Testis (tissue), 3 donors: Measurements from ENCODE around the gene TEAD1. TPM values are rescaled to one million over a fixed set of nuclear protein-coding genes. Genes with fewer than 3 reads are reported as not detected.

Experiments
- DNase-seq: peaks from one replicate; pipeline ENCODE4 v3.0.0-alpha.2; 2019
- H3K27ac ChIP-seq, 2 donors: fragments of 200-600 bp; sonication (generic); one replicate each; pipeline ENCODE4 v1.5.1; 2019
- H3K27me3 ChIP-seq: fragments of 200-600 bp; sonication (generic); one replicate; pipeline ENCODE4 v1.5.1; 2019
- H3K36me3 ChIP-seq: fragments of 200-600 bp; sonication (generic); one replicate; pipeline ENCODE4 v1.5.1; 2017; ENCODE audit warnings: low read depth; ENCODE audit errors: missing control alignments
- H3K4me1 ChIP-seq: fragments of 200-600 bp; sonication (generic); one replicate; pipeline ENCODE4 v1.5.1; 2019
- H3K4me3 ChIP-seq, 2 donors: fragments of 200-600 bp; sonication (generic); one replicate each; pipeline ENCODE4 v1.5.1; 2017 to 2019
- H3K9me3 ChIP-seq: fragments of 200-600 bp; sonication (generic); one replicate; pipeline ENCODE4 v1.5.1; 2017
- POLR2A ChIP-seq: fragments of 450-650 bp; IDR thresholded peaks from one replicate; pipeline ENCODE4 v1.6.1; 2017; ENCODE audit warnings: antibody characterized with exemption, mild to moderate bottlenecking, moderate library complexity
- WGBS, 2 donors: methylation state at CpG; one replicate each; pipeline ENCODE4 v1.1.5; 2018; 5-methylcytosine and 5-hydroxymethylcytosine counted together
- intact Hi-C: fragments of 100-400 bp; cut with DNase I; formaldehyde crosslinking; loops from one replicate; pipeline ENCODE4 v1.15.1; 2023; ENCODE audit warnings: low total_unique reads
- polyA plus RNA-seq: library from polyadenylated mRNA; stranded (reverse); fragments of 350-450 nt; fragmentation: Illumina TruSeq; extraction: RNeasy Lipid Tissue Mini Kit (QIAGEN cat#74804); gene quantifications from one replicate; pipeline ENCODE4 v1.2.3, GENCODE V29; 2014; ENCODE audit warnings: low read depth, low replicate concordance; ENCODE audit not compliant: insufficient read depth
- total RNA-seq, 2 donors: library from RNA; depleted of rRNA; stranded (reverse); fragments of >200 nt; gene quantifications; one replicate each; pipeline ENCODE4 v1.2.3, GENCODE V29; 2016
- TF ChIP-seq, protein P1 (sequence below), 3 experiments: fragments of 450-650 bp in 2 of 3; fragments of 200-600 bp in 1 of 3; sonication (generic) in 1 of 3; IDR thresholded peaks; one replicate each; pipeline ENCODE4 v1.5.1; 2016 to 2019; ENCODE audit warnings: antibody characterized with exemption in 3 of 3, mild to moderate bottlenecking in 2 of 3, moderate library complexity in 1 of 3

The TEAD1 gene
- total and polyA plus RNA-seq, 3 donors from 2014 or later, result 24.6 to 78.1 (median 63.5) TPM

- H3K27me3 ChIP-seq, result no peaks in the 10 kb centered on the region
- H3K4me1 ChIP-seq, result no peaks in the 10 kb centered on the region
- no peaks in the 10 kb centered on the region for H3K36me3 ChIP-seq
- no peak overlapping the region for H3K4me3 ChIP-seq
- no peak overlapping the region for H3K27ac ChIP-seq
- DNase-seq, result no peak
- intact Hi-C loops, result no loop called here
- TF ChIP-seq, protein P1, sequence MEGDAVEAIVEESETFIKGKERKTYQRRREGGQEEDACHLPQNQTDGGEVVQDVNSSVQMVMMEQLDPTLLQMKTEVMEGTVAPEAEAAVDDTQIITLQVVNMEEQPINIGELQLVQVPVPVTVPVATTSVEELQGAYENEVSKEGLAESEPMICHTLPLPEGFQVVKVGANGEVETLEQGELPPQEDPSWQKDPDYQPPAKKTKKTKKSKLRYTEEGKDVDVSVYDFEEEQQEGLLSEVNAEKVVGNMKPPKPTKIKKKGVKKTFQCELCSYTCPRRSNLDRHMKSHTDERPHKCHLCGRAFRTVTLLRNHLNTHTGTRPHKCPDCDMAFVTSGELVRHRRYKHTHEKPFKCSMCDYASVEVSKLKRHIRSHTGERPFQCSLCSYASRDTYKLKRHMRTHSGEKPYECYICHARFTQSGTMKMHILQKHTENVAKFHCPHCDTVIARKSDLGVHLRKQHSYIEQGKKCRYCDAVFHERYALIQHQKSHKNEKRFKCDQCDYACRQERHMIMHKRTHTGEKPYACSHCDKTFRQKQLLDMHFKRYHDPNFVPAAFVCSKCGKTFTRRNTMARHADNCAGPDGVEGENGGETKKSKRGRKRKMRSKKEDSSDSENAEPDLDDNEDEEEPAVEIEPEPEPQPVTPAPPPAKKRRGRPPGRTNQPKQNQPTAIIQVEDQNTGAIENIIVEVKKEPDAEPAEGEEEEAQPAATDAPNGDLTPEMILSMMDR (IDR thresholded peaks at IDR 0.05), result no peak
- TF ChIP-seq POLR2A, result no peak
- no peaks in the 10 kb centered on the region for H3K9me3 ChIP-seq
- 83 to 86% methylated on average over 7 of the region's 7 CpGs for WGBS, 2 donors
Observed at GRCh38 chr11:12735262-12735661, 61.0 kb downstream of the TEAD1 start.

DNA sequence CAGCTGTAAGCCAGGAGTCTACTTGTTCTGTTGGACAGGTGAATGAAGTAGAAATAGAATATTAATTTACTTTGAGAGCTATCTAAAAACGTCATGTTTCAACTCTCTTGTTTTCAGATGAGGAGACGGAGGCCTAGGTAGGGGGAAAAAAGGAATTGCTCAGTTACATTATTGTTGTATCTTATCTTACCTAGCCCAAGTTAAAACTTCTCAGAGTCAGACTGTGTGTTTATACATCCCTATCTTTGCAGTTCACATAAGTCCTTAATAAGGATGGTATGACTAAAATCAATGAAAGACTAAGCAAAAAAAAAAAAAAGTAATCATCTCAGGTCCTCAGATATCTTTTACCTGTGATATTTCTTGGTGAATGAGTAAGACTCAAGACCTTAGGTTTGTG is 62.8 kb downstream of the TEAD1 start:
- no peaks in the 10 kb centered on the region for H3K36me3 ChIP-seq
- TF ChIP-seq POLR2A, result no peak
- TF ChIP-seq, protein P1 (IDR thresholded peaks at IDR 0.05), result no peak
- intact Hi-C loops, result no loop called here
- no peak overlapping the region for H3K27ac ChIP-seq
- H3K27me3 ChIP-seq, result no peaks in the 10 kb centered on the region
- no peaks in the 10 kb centered on the region for H3K9me3 ChIP-seq
- no peaks in the 10 kb centered on the region for H3K4me1 ChIP-seq
- no peak for DNase-seq
- no peak overlapping the region for H3K4me3 ChIP-seq
- 45 to 68% methylated on average over 2 of the region's 2 CpGs for WGBS, 2 donors

- Histone ChIP-seq H3K4me3 (no peak overlapping the region), H3K9me3 (no peaks in the 10 kb centered on the region), H3K27ac (no peak overlapping the region), H3K27me3 (no peaks in the 10 kb centered on the region), H3K4me1 (peaks cover 4% of the 10 kb centered on the region), H3K36me3 (no peaks in the 10 kb centered on the region)
- 53 to 68% methylated on average over 1 of the region's 1 CpG for WGBS, 2 donors
- intact Hi-C loops, result no loop called here
- TF ChIP-seq, protein P1 (IDR thresholded peaks at IDR 0.05), result no peak
- no peak for TF ChIP-seq POLR2A
- DNase-seq, result no peak
Observed at GRCh38 chr11:12741671-12742216, 67.5 kb downstream of the TEAD1 start.

DNA sequence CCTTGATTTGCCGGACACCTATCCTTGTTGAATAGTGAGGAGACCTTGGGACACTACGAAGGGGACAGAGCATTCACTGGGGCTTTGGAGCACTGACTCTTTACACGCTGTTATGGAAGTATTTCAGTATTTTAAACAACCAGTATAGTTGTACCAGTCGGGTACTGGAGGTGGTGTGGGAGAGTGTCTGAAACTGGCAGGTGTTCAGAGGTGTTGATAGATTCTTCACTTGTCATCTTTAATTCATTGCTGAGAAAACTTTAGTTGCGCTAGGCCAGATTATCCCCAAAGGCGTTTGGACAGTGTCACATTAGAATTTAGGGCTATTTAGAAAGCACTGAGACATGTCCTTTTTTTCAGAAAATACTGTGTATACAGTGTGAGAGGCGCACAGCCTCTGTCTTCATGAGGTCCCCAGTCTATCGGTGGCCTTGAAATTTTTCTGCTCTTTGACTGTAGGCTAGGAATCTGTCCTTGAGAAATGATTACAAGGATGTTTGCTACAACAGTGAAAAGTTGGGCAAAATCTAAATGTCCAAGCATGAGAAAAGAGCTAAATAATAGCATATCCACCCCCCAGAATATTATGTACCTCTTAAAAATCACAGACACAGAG is 69.7 kb downstream of the TEAD1 start:
- H3K27ac ChIP-seq, result no peak overlapping the region
- H3K4me3 ChIP-seq, result no peak overlapping the region
- no peaks in the 10 kb centered on the region for H3K9me3 ChIP-seq
- no peaks in the 10 kb centered on the region for H3K27me3 ChIP-seq
- peaks cover 7% of the 10 kb centered on the region for H3K4me1 ChIP-seq
- DNase-seq, result no peak
- intact Hi-C loops, result no loop called here
- 77% methylated on average over 8 of the region's 8 CpGs for WGBS, 2 donors
- no peaks in the 10 kb centered on the region for H3K36me3 ChIP-seq
- TF ChIP-seq POLR2A, result no peak
- TF ChIP-seq, protein P1 (IDR thresholded peaks at IDR 0.05), result no peak
